DMS53 treated with DMSO at 0.1 percent for 48 hours (cell line): ENCODE data around the gene SLC25A45.

ENCODE experiments used
- DNase-seq: peaks from one replicate; lab custom pipeline; 2025; ENCODE audit not compliant: unreplicated experiment; lab: John Stamatoyannopoulos, UW

The SLC25A45 gene

GRCh38 chr11:65389294-65389980 is 7.0 kb upstream of the SLC25A45 start:
- DNase-seq = no peak

GRCh38 chr11:65388731-65389130 is 6.3 kb upstream of the SLC25A45 start:
- DNase-seq = no peak

GRCh38 chr11:65386307-65387140 is 4.1 kb upstream of the SLC25A45 start, which contains the start of gene FRMD8:
TSS of gene FRMD8 (plus strand) at chr11:65386637. CDS start at chr11:65387037, 400 bp downstream.
- peak; percentile 75 for DNase-seq

GRCh38 chr11:65384301-65384889 is 1.9 kb upstream of the SLC25A45 start:
- DNase-seq = no peak

- no peak for DNase-seq
Measured at GRCh38 chr11:65383778-65384177, 1.3 kb upstream of the SLC25A45 start.

GRCh38 chr11:65382804-65383368 is 440 bp upstream of the SLC25A45 start:
- peak; percentile 97 for DNase-seq

GRCh38 chr11:65381716-65382032 is 772 bp downstream of the SLC25A45 start:
- peak; percentile 90 for DNase-seq

- no peak for DNase-seq
Measured at GRCh38 chr11:65380460-65381119, 1.9 kb downstream of the SLC25A45 start.

GRCh38 chr11:65379698-65380459 is 2.6 kb downstream of the SLC25A45 start:
- no peak for DNase-seq

- no peak for DNase-seq
Measured at GRCh38 chr11:65378928-65379638, 3.4 kb downstream of the SLC25A45 start.

GRCh38 chr11:65378208-65378927 is 4.1 kb downstream of the SLC25A45 start:
- DNase-seq = no peak

GRCh38 chr11:65377777-65378176 is 4.7 kb downstream of the SLC25A45 start:
- DNase-seq = no peak

GRCh38 chr11:65377036-65377435 is 5.4 kb downstream of the SLC25A45 start:
- no peak for DNase-seq

- no peak for DNase-seq
Measured at GRCh38 chr11:65376138-65376713, 6.2 kb downstream of the SLC25A45 start.

- DNase-seq = no peak
Measured at GRCh38 chr11:65375012-65375411, 7.4 kb downstream of the SLC25A45 start.

- no peak for DNase-seq
Measured at GRCh38 chr11:65373839-65374580, 8.4 kb downstream of the SLC25A45 start.

- DNase-seq = no peak
Measured at GRCh38 chr11:65370659-65371049, 11.8 kb downstream of the SLC25A45 start.

- peak; percentile 82 for DNase-seq
Measured at GRCh38 chr11:65366340-65366773, 16.1 kb downstream of the SLC25A45 start.
